HEK293 (cell line): ENCODE data around the gene LCORL.

Experiments used
- CTCF ChIA-PET: fragments of 350-600 bp; formaldehyde crosslinking; extraction: SDS; loops from one replicate; lab custom pipeline; 2021; ENCODE audit warnings: antibody characterized with exemption; lab: Yijun Ruan, JAX
- POLR2A ChIA-PET: fragments of 300-600 bp; formaldehyde crosslinking; extraction: SDS; loops from one replicate; lab custom pipeline; 2020; ENCODE audit warnings: antibody characterized with exemption, inconsistent platforms; lab: Yijun Ruan, JAX
- H3K27ac ChIP-seq: fragments of 200-500 bp; sonication (Bioruptor generic); 2 replicates; pipeline ENCODE4 v1.5.1; 2014; ENCODE audit warnings: low read depth, low read length, control low read depth, inconsistent platforms; ENCODE audit errors: extremely low read depth
- H3K36me3 ChIP-seq, 2 experiments: fragments of 200-500 bp in 1 of 2; sonication (Bioruptor generic) in 1 of 2; 1 replicate in 1 of 2; 2 replicates in 1 of 2; pipeline ENCODE4 v1.5.1; 2014 to 2017; ENCODE audit warnings: inconsistent platforms in 2 of 2, low read length in 2 of 2; ENCODE audit not compliant: control insufficient read depth in 2 of 2, insufficient read depth in 1 of 2
- H3K4me1 ChIP-seq: fragments of 200-500 bp; sonication (Bioruptor generic); 2 replicates; pipeline ENCODE4 v1.5.1; 2014; ENCODE audit warnings: mild to moderate bottlenecking, low read length, inconsistent platforms; ENCODE audit not compliant: control insufficient read depth, insufficient read depth
- H3K4me3 ChIP-seq: 2 replicates; pipeline ENCODE4 v1.5.1; 2011; ENCODE audit warnings: low read depth, mild to moderate bottlenecking, control low read depth, low read length, moderate library complexity
- H3K9me3 ChIP-seq: fragments of 200-500 bp; sonication (Bioruptor generic); 2 replicates; pipeline ENCODE4 v1.5.1; 2014; ENCODE audit warnings: low read depth, low read length, inconsistent platforms; ENCODE audit not compliant: control insufficient read depth, insufficient read depth
- GLIS2 ChIP-seq: fragments of 450-650 bp; formaldehyde crosslinking; IDR thresholded peaks from 2 replicates; pipeline ENCODE4 v1.5.1; 2016; ENCODE audit warnings: missing biosample characterization, missing genetic modification characterization
- KLF17 ChIP-seq: fragments of 450-650 bp; formaldehyde crosslinking; IDR thresholded peaks from 2 replicates; pipeline ENCODE4 v1.5.1; 2016; ENCODE audit warnings: missing biosample characterization, missing genetic modification characterization
- MEIS1 ChIP-seq: sonication (generic); formaldehyde crosslinking; IDR thresholded peaks from 2 replicates; pipeline ENCODE4 v1.8.1; 2022; ENCODE audit warnings: missing genetic modification reagents, mild to moderate bottlenecking, borderline replicate concordance
- OSR2 ChIP-seq: fragments of 450-650 bp; formaldehyde crosslinking; IDR thresholded peaks from 2 replicates; pipeline ENCODE4 v1.5.1; 2016; ENCODE audit warnings: missing biosample characterization, missing genetic modification characterization
- SETDB1 ChIP-seq: IDR thresholded peaks from one replicate; pipeline ENCODE4 v1.6.1; 2017; ENCODE audit warnings: mild to moderate bottlenecking, low read length, moderate library complexity, mixed read lengths; ENCODE audit not compliant: insufficient read length
- ZBTB44 ChIP-seq: fragments of 450-650 bp; IDR thresholded peaks from 2 replicates; pipeline ENCODE4 v1.5.1; 2018; ENCODE audit warnings: missing biosample characterization, mild to moderate bottlenecking, missing genetic modification characterization
- ZBTB49 ChIP-seq: fragments of 450-650 bp; formaldehyde crosslinking; IDR thresholded peaks from 2 replicates; pipeline ENCODE4 v1.5.1; 2016; ENCODE audit warnings: missing biosample characterization, missing genetic modification characterization, low read depth
- ZBTB7A ChIP-seq: fragments of 450-650 bp; formaldehyde crosslinking; IDR thresholded peaks from 2 replicates; pipeline ENCODE4 v1.5.1; 2016; ENCODE audit warnings: low read depth, missing biosample characterization, missing genetic modification characterization
- ZEB2 ChIP-seq: fragments of 450-650 bp; formaldehyde crosslinking; IDR thresholded peaks from 2 replicates; pipeline ENCODE4 v1.5.1; 2016; ENCODE audit warnings: missing biosample characterization, missing genetic modification characterization
- ZFHX2 ChIP-seq: fragments of 450-650 bp; formaldehyde crosslinking; conservative IDR thresholded peaks from 2 replicates; pipeline ENCODE4 v1.5.1; 2016; ENCODE audit warnings: missing biosample characterization, missing genetic modification characterization
- ZNF121 ChIP-seq: fragments of 450-650 bp; formaldehyde crosslinking; IDR thresholded peaks from 2 replicates; pipeline ENCODE4 v1.5.1; 2016; ENCODE audit warnings: missing biosample characterization, missing genetic modification characterization
- ZNF19 ChIP-seq: fragments of 450-650 bp; formaldehyde crosslinking; IDR thresholded peaks from 2 replicates; pipeline ENCODE4; 2016; ENCODE audit warnings: missing biosample characterization, missing genetic modification characterization, low read depth
- ZNF239 ChIP-seq: fragments of 450-650 bp; formaldehyde crosslinking; IDR thresholded peaks from 2 replicates; pipeline ENCODE4 v1.5.1; 2016; ENCODE audit warnings: missing biosample characterization, missing genetic modification characterization
- ZNF292 ChIP-seq: fragments of 450-650 bp; formaldehyde crosslinking; IDR thresholded peaks from 2 replicates; pipeline ENCODE4 v1.5.1; 2016; ENCODE audit warnings: low read depth, missing biosample characterization, missing genetic modification characterization, borderline replicate concordance
- ZNF341 ChIP-seq: fragments of 450-650 bp; formaldehyde crosslinking; IDR thresholded peaks from 2 replicates; pipeline ENCODE4; 2016; ENCODE audit warnings: low read depth, missing biosample characterization, missing genetic modification characterization
- ZNF354C ChIP-seq: fragments of 450-650 bp; formaldehyde crosslinking; IDR thresholded peaks from 2 replicates; pipeline ENCODE4 v1.5.1; 2016; ENCODE audit warnings: missing biosample characterization, missing genetic modification characterization, low read depth, borderline replicate concordance
- ZNF366 ChIP-seq: fragments of 450-650 bp; formaldehyde crosslinking; conservative IDR thresholded peaks from 2 replicates; pipeline ENCODE4 v1.5.1; 2016; ENCODE audit warnings: missing biosample characterization, missing genetic modification characterization
- ZNF391 ChIP-seq: fragments of 450-650 bp; formaldehyde crosslinking; IDR thresholded peaks from 2 replicates; pipeline ENCODE4 v1.5.1; 2016; ENCODE audit warnings: low read depth, missing biosample characterization, missing genetic modification characterization, borderline replicate concordance
- ZNF473 ChIP-seq: fragments of 450-650 bp; formaldehyde crosslinking; IDR thresholded peaks from 2 replicates; pipeline ENCODE4 v1.5.1; 2017; ENCODE audit warnings: missing biosample characterization, missing genetic modification characterization
- ZNF488 ChIP-seq: fragments of 450-650 bp; formaldehyde crosslinking; IDR thresholded peaks from 2 replicates; pipeline ENCODE4 v1.5.1; 2016; ENCODE audit warnings: missing biosample characterization, missing genetic modification characterization
- ZNF571 ChIP-seq: fragments of 450-650 bp; formaldehyde crosslinking; IDR thresholded peaks from 2 replicates; pipeline ENCODE4 v1.5.0; 2017; ENCODE audit warnings: missing biosample characterization, missing genetic modification characterization
- ZNF610 ChIP-seq: fragments of 450-650 bp; formaldehyde crosslinking; IDR thresholded peaks from 2 replicates; pipeline ENCODE4 v1.5.1; 2016; ENCODE audit warnings: missing biosample characterization, missing genetic modification characterization, borderline replicate concordance
- ZNF670 ChIP-seq: fragments of 450-650 bp; formaldehyde crosslinking; IDR thresholded peaks from 2 replicates; pipeline ENCODE4 v1.5.1; 2016; ENCODE audit warnings: missing biosample characterization, missing genetic modification characterization, low read depth
- ZNF76 ChIP-seq: fragments of 450-650 bp; formaldehyde crosslinking; IDR thresholded peaks from 2 replicates; pipeline ENCODE4; 2016; ENCODE audit warnings: low read depth, missing biosample characterization, missing genetic modification characterization, borderline replicate concordance
- ZSCAN4 ChIP-seq: fragments of 450-650 bp; formaldehyde crosslinking; IDR thresholded peaks from 2 replicates; pipeline ENCODE4 v1.5.1; 2017; ENCODE audit warnings: missing biosample characterization, missing genetic modification characterization

Gene LCORL

GRCh38 chr4:17968721-17969120, 52.8 kb downstream of the LCORL start (continued):
- no peak for TF ChIP-seq ZBTB49 (tag by site-specific recombination)
- no peak for TF ChIP-seq ZBTB7A
- no peak for TF ChIP-seq ZNF571 (tag by site-specific recombination)
- TF ChIP-seq GLIS2 (tag by site-specific recombination), result no peak
- TF ChIP-seq ZNF292 (tag by site-specific recombination), result no peak
- TF ChIP-seq ZFHX2 (tag by site-specific recombination), result no peak
- no peak for TF ChIP-seq ZBTB44 (tag by site-specific recombination)
- TF ChIP-seq ZNF76 (tag by site-specific recombination), result no peak
- TF ChIP-seq ZNF473 (tag by site-specific recombination), result no peak
- no peak for TF ChIP-seq ZNF488 (tag by site-specific recombination)
- TF ChIP-seq ZNF341 (tag by site-specific recombination), result no peak
- no peak for TF ChIP-seq ZNF366
- TF ChIP-seq ZNF239 (tag by site-specific recombination), result no peak
- no peak for TF ChIP-seq ZEB2 (tag by site-specific recombination)

- no peaks in the 10 kb centered on the region for H3K4me1 ChIP-seq
- POLR2A ChIA-PET, result no interaction called here
- H3K27ac ChIP-seq, result no peak overlapping the region
- H3K36me3 ChIP-seq, result no peaks in the 10 kb centered on the region
- CTCF ChIA-PET, result no interaction called here
- H3K4me3 ChIP-seq, result no peak overlapping the region
- H3K9me3 ChIP-seq, result no peaks in the 10 kb centered on the region
- no peak for TF ChIP-seq ZNF391 (tag by site-specific recombination)
- TF ChIP-seq ZNF354C (tag by site-specific recombination), result no peak
- TF ChIP-seq KLF17 (tag by site-specific recombination), result no peak
- no peak for TF ChIP-seq ZNF121
- TF ChIP-seq ZBTB44 (tag by site-specific recombination), result no peak
- no peak for TF ChIP-seq ZNF19 (tag by site-specific recombination)
- no peak for TF ChIP-seq ZNF366
- TF ChIP-seq ZNF610 (tag by site-specific recombination), result no peak
- no peak for TF ChIP-seq ZNF670
- no peak for TF ChIP-seq ZSCAN4 (tag by site-specific recombination)
- TF ChIP-seq MEIS1 (CRISPR knock-in tag), result no peak
- no peak for TF ChIP-seq OSR2 (tag by site-specific recombination)
- TF ChIP-seq SETDB1, result no peak
Measured at GRCh38 chr4:17967078-17967477, 54.5 kb downstream of the LCORL start.
